ENCODE results near the gene BMP7.
A peak's percentile ranks its signal among the peaks of the same experiment; 100 is the strongest.
"Not testable (repeated sequence)": the region's sequence is repeated elsewhere in the genome, so short reads cannot be mapped to it uniquely, and the experiment has no call there.

Gene BMP7

DNA sequence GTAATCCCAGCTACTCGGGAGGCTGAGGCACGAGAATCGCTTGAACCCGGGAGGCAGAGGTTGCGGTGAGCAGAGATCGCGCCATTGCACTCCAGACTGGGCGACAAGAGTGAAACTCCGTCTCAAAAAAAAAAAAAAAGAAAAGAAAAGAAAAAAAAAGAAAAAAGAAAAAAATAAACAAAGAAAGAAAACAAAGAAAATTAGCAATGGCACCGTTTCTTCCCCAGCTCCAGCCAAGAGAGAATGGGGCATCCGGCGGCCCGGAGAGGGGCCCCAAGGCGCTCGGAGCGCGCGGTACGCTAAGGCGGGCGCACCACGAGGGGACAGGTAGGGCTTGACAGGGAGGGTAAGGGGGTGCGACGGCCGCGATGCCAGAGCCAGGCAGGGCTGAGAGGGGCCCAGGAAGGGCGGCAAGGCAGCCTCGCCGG is 1.5 kb downstream of the BMP7 start:
- DNase-seq, result not testable (repeated sequence)

DNA sequence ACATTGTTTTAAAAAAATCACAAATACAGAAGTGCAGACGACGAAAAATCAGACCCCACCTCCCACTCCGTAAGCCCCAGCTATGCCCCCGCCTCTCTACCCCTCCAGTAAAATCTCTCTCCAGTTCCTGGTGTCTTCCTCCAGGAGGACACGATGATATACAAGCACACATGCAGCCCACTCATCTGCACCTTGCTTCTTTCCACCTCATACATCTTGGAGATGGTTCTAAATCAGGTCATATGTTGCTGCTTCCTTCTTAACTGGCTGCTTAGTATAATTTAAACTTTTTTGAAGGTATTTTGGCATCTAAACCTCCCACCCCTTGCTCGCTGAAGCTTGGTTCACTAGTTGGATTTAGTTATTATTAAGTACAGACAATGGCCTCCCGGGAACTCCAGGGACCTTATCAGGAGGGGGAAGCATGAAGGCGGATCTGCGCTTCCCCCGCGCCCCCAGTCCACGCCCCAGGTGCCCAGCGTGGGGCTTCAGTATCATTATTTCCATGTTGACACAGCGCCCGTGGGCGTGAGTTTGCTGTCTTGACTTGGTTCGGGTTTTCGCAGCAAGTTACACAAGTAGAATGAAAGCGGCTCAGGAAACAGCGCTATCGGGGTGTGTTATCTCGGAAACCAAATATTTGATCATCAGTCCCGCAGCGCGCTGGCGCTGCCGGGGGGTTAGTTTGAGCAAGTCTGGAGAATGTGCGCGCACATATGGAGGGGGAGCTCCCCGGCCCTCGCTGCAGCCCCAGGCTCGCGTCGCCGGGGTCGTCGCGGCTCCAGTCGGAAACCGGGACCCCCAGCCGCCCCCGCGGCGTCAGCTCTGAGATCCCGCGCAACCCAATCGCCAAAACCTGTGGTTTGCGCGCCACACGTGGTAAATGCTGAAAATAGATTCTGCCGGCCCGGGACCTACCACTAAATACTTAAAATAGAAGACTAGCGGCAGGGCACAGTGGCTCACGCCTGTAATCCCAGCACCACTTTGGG is 2.3 kb downstream of the BMP7 start:
- DNase-seq, result peak; percentile 14

- DNase-seq, result no peak
These were observed 3.4 kb downstream of the BMP7 start for GRCh38 chr20:57262784-57263609.

DNA sequence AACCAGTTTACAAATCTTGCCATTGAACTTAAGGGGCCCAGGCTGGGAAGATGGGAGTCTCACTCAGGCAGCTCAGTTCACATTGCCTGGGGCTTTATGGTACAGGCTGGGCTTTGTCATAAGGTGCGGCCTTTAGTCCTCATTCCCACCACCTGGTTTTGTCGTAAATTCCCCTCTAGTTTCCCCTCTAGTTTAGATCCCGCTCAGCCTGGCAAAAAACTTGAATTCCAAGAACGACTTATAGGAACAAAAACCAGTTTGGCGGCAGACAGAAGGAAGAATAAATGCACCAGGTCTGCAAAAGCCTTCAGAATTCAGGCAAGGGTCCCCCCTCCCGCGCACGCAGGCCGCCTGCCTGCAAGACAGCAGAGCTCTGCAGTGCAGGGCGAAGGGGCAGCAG is 4.1 kb downstream of the BMP7 start:
- no peak for DNase-seq

DNA sequence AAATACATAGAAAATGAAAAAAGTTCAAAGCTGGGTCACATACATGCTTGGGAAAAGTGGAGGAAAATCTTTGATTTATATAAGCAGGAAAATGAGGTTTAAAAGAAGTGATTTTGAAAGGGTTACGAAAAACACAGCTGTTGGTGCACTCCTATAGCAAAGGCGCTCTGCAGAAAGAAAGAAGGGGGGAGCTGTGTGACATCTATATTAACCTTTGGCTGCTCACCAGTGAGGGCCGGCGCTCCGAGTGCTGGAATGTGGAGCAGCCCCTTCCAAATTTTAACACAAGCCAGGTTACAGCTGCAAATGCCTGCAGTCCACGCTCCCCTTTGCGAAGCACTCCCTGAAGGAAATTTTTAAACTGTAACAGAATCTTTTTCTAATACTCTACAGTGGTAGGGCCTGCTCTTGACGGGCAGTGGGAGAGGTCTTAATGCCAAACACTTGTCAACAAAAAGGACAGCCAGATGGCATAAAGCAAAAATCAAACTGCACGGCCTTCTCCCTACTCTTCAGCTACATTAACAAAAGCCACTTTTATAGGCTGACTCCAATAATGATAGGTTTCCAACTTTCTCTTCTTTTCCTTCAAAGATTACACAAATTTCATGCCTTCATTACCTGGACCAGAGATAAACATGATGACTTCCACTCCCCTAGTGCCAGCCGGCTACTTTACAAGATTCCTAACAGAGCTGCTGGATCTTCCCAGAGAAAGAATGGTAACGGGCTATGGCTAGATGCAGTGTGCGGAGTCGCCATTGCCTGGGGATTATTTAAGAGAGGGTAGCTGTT is 4.8 kb downstream of the BMP7 start:
- no peak for DNase-seq

DNA sequence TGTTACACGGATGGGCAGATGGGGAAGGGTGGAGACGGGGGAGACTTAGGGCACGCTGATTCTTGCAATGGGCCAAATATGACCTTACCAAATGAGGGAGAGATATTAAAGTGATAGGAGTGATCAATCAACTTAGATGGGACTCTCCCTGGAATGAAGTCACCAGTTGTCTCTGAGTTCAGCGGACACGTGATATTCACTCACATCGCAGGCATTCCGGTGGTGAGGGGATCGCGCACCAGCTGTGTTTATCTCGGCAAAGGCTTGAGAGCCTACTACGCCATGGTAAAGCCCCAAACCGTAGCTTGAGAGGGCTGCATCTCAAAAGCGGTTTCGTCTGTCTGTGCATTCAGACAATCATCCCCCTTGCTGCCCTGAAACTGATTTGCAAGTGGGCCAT is 5.5 kb downstream of the BMP7 start:
- no peak for DNase-seq

DNA sequence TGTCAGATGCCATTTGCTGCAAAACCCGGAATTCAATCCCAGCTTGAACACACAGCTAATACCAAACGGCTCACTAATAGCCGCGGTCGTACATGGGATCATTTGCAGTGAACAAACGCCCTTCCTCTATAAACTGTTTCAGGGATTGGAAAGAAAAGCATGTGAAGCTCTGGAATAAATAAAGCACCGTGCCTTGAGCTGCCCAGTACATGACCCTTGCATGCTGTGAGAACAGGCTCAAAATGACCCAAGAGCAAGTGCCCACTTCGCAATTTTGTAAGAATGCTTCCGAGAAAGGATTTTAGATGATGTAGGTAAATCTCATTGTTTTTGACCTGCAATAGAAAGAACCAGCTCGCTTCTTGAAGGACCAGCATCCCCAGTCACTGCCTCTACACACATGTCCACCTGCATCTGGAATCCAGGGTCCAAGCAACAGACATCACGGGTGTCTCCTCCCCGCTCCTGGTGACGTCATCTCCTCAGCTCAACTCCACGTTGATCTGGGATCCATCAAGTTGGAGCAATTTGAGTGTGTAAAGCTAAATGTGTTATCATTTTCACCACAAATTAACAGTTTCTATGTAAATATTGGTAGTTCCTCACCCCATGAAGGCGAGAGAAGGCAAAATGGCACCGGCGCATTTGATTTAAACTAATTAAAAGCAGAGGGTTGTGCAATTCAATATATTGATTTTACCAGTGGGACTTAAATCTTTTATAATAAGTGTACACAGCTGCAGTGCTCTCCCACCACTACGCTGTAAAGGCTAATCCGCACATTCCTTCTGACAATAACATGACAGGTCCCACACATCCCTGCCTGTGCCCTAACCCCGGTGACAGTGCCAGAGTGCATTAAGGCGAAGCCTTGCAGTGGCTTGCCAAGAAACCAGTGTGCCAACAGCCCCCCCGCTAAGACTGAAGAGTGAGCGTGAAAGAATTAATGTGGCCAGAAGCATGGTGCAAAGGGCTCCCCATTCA is 6.2 kb downstream of the BMP7 start:
- no peak for DNase-seq

GRCh38 chr20:57259121-57259937 is 7.1 kb downstream of the BMP7 start:
- DNase-seq, result no peak

DNA sequence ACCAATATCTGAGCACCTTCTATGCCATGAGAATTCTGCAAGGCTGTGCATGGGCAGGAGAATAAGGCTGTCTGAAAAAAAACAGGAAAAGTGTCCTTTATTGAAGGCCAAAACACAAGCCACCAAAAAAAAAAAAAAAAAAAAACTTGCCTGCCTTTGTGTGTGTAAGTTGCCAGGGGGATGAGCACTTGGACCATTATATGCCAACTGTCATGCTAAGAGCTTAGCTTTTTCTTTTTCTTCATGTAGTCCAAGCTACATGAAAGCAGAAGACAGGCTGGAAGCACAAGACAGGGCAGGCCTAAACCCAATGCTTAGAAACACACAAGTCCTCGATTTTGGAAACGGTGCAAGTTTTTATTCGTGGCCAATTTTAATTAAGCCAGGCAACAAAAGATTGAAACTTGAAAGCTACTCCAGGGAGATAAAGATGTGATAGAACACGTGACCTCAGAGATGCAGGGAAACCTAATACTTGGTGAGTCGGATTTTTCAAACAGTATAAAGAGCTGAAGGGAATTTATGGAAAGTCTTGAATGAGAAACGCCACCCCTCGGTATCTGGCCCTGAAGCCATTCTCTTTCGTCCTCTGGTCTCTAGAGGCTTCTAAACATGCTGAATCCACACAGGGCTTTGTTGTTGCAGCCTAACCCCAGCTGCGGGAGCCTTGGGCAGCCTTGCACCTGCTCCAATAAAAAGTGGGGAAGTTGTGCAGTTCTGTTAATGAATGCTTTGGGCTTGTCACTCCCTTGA is 8.6 kb downstream of the BMP7 start:
- no peak for DNase-seq

DNA sequence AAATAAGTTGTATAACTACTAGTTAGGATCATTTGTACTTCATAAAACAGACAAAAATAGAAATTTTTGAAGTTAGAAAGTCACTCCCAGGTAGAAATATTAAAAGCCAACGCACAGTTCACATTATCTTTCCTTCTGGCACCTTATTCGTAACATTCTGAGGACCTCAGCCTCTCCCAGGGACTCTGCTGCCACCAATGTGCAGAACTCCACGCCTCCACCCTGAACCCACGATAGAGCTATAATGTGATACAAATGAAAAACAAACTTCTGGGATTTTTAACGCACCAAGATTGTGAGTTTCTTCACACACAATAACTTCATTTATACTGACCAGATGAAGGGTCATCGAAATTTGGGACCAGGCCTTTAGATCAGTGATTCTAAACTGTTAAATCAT is 9.5 kb downstream of the BMP7 start:
- DNase-seq, result no peak

DNA sequence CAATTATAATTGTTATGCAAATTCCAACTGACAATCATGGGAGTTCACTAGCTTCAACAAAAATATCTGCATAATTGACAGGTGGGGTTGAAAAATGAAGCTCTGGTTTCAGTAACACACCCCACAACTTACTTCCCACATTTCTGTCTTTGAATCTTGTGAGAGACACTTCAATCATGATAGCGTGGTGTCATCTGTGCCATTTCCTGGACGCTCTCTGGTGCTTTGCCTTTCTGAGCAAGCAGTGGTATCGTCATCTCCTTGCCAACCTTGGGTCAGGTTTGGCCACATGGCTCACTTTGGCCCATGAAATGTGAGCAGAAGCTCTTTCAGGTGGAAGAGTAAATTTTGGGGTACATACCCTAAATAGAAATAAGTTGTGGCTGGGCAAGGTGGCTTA is 10.2 kb downstream of the BMP7 start:
- DNase-seq, result no peak

DNA sequence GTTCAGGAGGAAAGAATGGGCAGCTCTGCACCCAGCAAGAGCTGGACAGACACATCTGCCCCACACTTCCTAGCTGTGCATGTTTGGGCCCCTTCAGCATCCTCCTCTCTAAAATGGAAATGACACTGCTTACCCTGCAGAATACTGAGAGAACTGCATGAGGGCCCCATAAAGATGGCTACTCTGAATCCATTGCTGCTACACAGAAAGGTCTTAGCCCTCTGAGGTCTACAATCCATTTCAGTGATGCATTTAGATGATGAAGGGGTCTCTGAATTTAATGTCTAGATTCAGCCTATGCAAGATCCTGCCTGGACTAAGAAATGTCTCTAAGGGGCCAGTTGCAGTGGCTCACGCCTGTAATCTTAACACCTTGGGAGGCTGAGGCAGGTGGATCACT is 11.3 kb downstream of the BMP7 start:
- DNase-seq, result no peak

DNA sequence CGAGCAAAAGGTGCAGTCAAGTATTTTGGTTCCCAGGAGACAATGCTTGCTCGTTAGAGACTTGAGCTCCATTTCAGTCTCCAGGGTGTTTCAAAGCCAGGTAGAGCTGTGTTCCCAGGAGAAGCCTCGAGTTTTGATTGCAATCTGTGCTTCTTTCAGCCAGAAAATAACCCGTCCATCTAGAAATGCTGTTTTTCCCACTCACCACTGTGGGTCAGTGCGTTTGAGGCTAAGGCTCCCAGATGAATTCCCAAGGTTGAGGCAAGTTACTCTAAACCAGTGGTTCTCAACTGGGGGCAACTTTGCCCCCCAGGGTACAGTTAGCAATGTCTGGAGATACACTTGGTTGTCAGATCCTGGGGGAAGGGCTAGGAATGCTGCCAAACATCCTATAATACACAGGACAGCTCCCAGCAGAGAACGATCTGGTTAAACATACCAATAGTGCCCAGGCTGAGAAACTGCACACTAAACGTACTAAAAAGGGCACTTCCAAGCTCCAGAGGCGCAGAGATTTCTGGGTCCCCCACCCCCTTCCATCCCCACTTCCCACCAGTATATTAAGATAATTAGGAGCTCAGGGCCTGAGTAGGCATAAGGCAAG is 13.8 kb downstream of the BMP7 start:
- no peak for DNase-seq

DNA sequence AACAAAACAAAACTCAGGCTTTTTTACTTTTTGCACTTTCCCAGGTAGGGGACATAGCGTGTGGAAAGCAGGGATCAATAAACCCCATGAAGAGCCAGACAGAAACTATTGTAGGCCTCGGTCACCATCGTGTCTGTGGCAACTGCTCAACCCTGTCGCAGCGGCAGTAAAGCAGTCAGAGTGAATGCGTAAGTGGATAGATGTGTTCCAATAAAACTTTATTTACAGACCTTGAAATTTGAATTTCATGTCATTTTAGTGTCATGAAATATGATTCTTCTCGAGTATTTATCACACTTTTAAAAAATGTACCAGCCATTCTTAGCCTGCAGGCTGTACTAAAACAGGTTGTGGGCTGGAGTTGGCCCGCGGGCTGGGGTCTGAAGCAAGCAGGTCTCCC is 14.5 kb downstream of the BMP7 start:
- DNase-seq, result no peak

DNA sequence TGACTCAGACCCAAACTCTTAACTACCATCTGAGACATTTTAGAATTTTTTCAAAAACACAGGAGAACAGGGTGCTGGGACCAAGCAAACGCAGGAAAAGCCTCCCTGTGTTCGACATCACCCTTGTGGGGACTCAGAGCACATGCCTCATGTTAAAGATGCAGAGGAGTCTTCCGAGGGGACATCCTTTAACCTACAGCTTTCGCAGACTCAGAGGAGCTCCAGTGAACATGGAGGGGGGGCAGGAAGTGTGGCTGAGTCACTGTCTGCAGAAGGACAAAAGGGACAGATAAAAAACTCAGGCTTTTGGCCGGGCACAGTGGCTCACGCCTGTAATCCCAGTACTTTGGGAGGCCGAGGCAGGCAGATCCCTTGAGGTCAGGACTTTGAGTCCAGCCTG is 15.1 kb downstream of the BMP7 start:
- peak; percentile 17 for DNase-seq

DNA sequence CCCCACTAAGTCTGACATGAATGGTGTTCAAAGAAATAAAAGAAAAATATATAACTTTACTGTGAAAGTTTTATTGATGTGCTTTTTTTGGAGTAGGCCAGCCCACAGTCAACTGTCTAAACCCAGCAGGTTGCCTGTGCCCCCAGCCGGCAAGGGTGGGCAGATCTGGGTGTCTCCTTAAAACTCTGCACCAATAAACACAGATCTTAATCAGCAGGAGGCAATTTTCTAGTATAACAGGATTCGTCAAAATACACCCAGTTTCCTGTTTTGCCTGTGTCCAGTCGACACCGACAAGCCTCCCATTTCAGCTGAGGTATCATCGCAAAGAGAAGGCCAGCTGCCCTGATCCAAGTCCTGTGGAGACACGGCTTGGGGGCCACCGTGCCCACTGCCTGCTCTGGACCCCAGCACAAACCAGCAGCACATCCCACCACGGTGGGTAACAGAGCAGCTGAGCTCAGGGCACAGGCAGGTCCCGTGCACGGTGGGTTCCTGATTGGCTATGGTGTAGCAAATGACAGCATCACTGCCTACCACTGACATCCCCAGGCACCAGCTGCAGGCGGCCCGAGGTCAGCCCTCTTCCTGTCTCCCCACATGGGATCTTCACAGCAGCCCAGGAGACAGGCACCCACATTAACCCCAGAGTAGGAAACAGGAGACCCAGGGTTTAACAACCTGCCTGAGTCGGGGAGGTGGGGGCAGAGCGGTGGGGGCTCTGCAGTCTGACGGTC is 15.7 kb downstream of the BMP7 start:
- peak; percentile 14 for DNase-seq

GRCh38 chr20:57249772-57250171 is 16.7 kb downstream of the BMP7 start:
- no peak for DNase-seq

DNA sequence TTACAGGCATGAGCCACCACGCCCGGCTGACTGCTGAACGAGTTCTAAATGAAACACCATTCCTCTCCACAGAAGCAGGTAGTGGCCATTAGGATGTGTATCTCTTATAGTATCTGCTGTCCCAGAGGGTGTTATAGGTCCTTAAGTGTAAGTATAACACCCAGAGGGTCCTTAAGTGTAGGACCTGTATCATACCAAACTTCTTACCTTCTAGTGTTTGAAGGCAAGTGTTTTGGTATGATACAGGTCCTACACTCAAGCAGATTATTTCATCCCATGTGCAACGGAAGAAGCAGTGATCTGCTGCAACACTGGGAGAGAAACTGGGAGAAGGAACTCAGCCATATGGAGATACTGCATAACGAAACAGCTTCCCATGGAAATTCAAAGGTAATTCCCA is 17.4 kb downstream of the BMP7 start:
- no peak for DNase-seq
